Kidney (tissue), 14 donors: ENCODE results near the gene IL1F10. TPM values are rescaled to one million over a fixed set of nuclear protein-coding genes. Genes with fewer than 3 reads are reported as not detected.

Experiments
- DNase-seq, 5 donors: peaks; one replicate each; pipeline ENCODE4 v3.0.0-alpha.2; 2013 to 2020
- FAIRE-seq: peaks from 2 replicates; lab custom pipeline; 2012; peaks lifted over from hg19 to GRCh38; lab: Jason Lieb, UNC
- H3K27ac ChIP-seq, 2 donors: one replicate each; pipeline ENCODE4 v1.7.0; 2013; ENCODE audit warnings: low read depth in 2 of 2, low read length in 2 of 2, inconsistent platforms in 1 of 2
- H3K27me3 ChIP-seq: one replicate; pipeline ENCODE4 v1.7.1; 2013; ENCODE audit warnings: low read length, inconsistent platforms; ENCODE audit not compliant: control insufficient read depth, insufficient read depth
- H3K36me3 ChIP-seq, 3 donors: one replicate each; pipeline versions ENCODE4 v1.7.0 to v1.7.1; 2013; ENCODE audit warnings: low read length in 3 of 3, control low read depth in 1 of 3, inconsistent platforms in 1 of 3; ENCODE audit not compliant: insufficient read depth in 3 of 3, control insufficient read depth in 2 of 3
- H3K4me1 ChIP-seq, 3 donors: one replicate each; pipeline versions ENCODE4 v1.7.0 to v1.7.1; 2013; ENCODE audit warnings: low read length in 3 of 3, inconsistent platforms in 1 of 3, low read depth in 1 of 3; ENCODE audit not compliant: control insufficient read depth in 2 of 3, insufficient read depth in 2 of 3
- H3K4me3 ChIP-seq, 3 donors: one replicate each; pipeline versions ENCODE4 v1.7.0 to v1.8.1; 2013; ENCODE audit warnings: low read length in 3 of 3, control low read depth in 1 of 3, inconsistent platforms in 1 of 3
- H3K9ac ChIP-seq, 3 donors: one replicate each; pipeline versions ENCODE4 v1.7.0 to v1.7.1; 2013; ENCODE audit warnings: low read length in 3 of 3, control low read depth in 1 of 3, inconsistent platforms in 1 of 3
- H3K9me3 ChIP-seq, 3 donors: one replicate each; pipeline versions ENCODE4 v1.7.0 to v1.7.1; 2013; ENCODE audit warnings: low read length in 3 of 3, control low read depth in 1 of 3, inconsistent platforms in 1 of 3; ENCODE audit not compliant: control insufficient read depth in 2 of 3, insufficient read depth in 1 of 3
- CTCF ChIP-seq: IDR thresholded peaks from 3 replicates; pipeline ENCODE4 v1.5.1; 2012; ENCODE audit warnings: mild to moderate bottlenecking, moderate library complexity, borderline replicate concordance; ENCODE audit not compliant: insufficient read depth; ENCODE audit errors: extremely low read depth
- intact Hi-C: fragments of 100-400 bp; cut with DNase I; formaldehyde crosslinking; loops from one replicate; pipeline ENCODE4 v1.11.1; 2022
- polyA plus RNA-seq: library from polyadenylated mRNA; stranded (reverse); fragments of 350-450 nt; fragmentation: Illumina TruSeq; extraction: RNeasy Lipid Tissue Mini Kit (QIAGEN cat#74804); gene quantifications from one replicate; pipeline ENCODE4 v1.2.3, GENCODE V29; 2014; ENCODE audit warnings: low read depth, low replicate concordance; ENCODE audit not compliant: insufficient read depth
- total RNA-seq: library from RNA; stranded (reverse); fragmentation: NEBNext Ultra II Directional; extraction: Animal tissue kit (Norgen Biotek cat#: 25700); gene quantifications from one replicate; pipeline ENCODE4 v1.2.1, GENCODE V29; 2021
- donor health status: control.
- donor health status: control.
- donor health status: control.
- donor health status: control.
- donor health status: control.
- donor health status: DM: yes; HTN: yes; CAD: no.
- donor health status: Normal renal cell carcinoma (clear cell type).

The IL1F10 gene
- total and polyA plus RNA-seq, 2 donors from 2014 or later, result not detected

- H3K36me3 ChIP-seq, result no peaks in the 10 kb centered on the region
- DNase-seq, result no peak
- intact Hi-C loops, result no loop called here
- no peak overlapping the region for H3K27ac ChIP-seq
- no peaks in the 10 kb centered on the region for H3K4me1 ChIP-seq
- no peaks in the 10 kb centered on the region for H3K27me3 ChIP-seq
- FAIRE-seq, result no peak
- TF ChIP-seq CTCF, result no peak
- H3K9me3 ChIP-seq, result no peaks in the 10 kb centered on the region
- H3K9ac ChIP-seq, result no peak overlapping the region
- no peak overlapping the region for H3K4me3 ChIP-seq
These were observed 11.4 kb downstream of the IL1F10 start for GRCh38 chr2:113079131-113079530.

- TF ChIP-seq CTCF, result peak; percentile 66
- Histone ChIP-seq H3K27me3 (no peaks in the 10 kb centered on the region), H3K4me3 (no peak overlapping the region), H3K27ac (no peak overlapping the region), H3K4me1 (no peaks in the 10 kb centered on the region), H3K9ac (no peak overlapping the region), H3K36me3 (no peaks in the 10 kb centered on the region), H3K9me3 (no peaks in the 10 kb centered on the region)
- intact Hi-C loops, result no loop called here
- DNase-seq, result peak in 4 of 5 donors; percentile 26 to 49 (median 43)
- no peak for FAIRE-seq
These were observed 12.4 kb downstream of the IL1F10 start for GRCh38 chr2:113080134-113080533.

- H3K4me1 ChIP-seq, result no peaks in the 10 kb centered on the region
- no peak for FAIRE-seq
These were observed 13.9 kb downstream of the IL1F10 start for GRCh38 chr2:113081488-113082210.

More at GRCh38 chr2:113081488-113082210, 13.9 kb downstream of the IL1F10 start:
- Histone ChIP-seq H3K36me3 (no peaks in the 10 kb centered on the region), H3K4me3 (no peak overlapping the region), H3K27me3 (no peaks in the 10 kb centered on the region), H3K9me3 (no peaks in the 10 kb centered on the region), H3K9ac (no peak overlapping the region), H3K27ac (no peak overlapping the region)
- no peak for DNase-seq
- TF ChIP-seq CTCF, result no peak
- intact Hi-C loops, result no loop called here
